ENCODE measurements around the gene PRELID3B.
A peak's percentile ranks its signal among the peaks of the same experiment; 100 is the strongest.

The PRELID3B gene

GRCh38 chr20:59008715-59009336, 33.8 kb downstream of the PRELID3B start:
- DNase-seq = no peak

GRCh38 chr20:59007665-59008511, 34.7 kb downstream of the PRELID3B start:
- DNase-seq = no peak

GRCh38 chr20:59006864-59007664, 35.5 kb downstream of the PRELID3B start, which contains the start of gene CTSZ:
Gene CTSZ (minus strand): TSS chr20:59007254. CDS start chr20:59007128, 126 bp downstream.
- peak; percentile 54 for DNase-seq

- DNase-seq = no peak
Measured at GRCh38 chr20:59006167-59006863, 36.3 kb downstream of the PRELID3B start.

- DNase-seq = no peak
Measured at GRCh38 chr20:59005523-59006166, 36.9 kb downstream of the PRELID3B start.

GRCh38 chr20:59004763-59005522, 37.6 kb downstream of the PRELID3B start:
- no peak for DNase-seq

- no peak for DNase-seq
Measured at GRCh38 chr20:59004493-59004762, 38.2 kb downstream of the PRELID3B start.

- no peak for DNase-seq
Measured at GRCh38 chr20:59003836-59004492, 38.6 kb downstream of the PRELID3B start.

- no peak for DNase-seq
Measured at GRCh38 chr20:59002874-59003399, 39.6 kb downstream of the PRELID3B start.

GRCh38 chr20:59002388-59002787, 40.2 kb downstream of the PRELID3B start:
- DNase-seq = no peak

- no peak for DNase-seq
Measured at GRCh38 chr20:59001449-59002171, 41.0 kb downstream of the PRELID3B start.

- DNase-seq = no peak
Measured at GRCh38 chr20:59001068-59001448, 41.5 kb downstream of the PRELID3B start.

GRCh38 chr20:59000326-59000725, 42.3 kb downstream of the PRELID3B start:
- DNase-seq = no peak

GRCh38 chr20:58998656-58999055, 43.9 kb downstream of the PRELID3B start:
- no peak for DNase-seq

GRCh38 chr20:58997141-58997770, 45.3 kb downstream of the PRELID3B start:
- DNase-seq = no peak

- no peak for DNase-seq
Measured at GRCh38 chr20:58996226-58996611, 46.4 kb downstream of the PRELID3B start.

GRCh38 chr20:58995461-58996225, 46.9 kb downstream of the PRELID3B start:
- DNase-seq = no peak

GRCh38 chr20:58994390-58995159, 48.0 kb downstream of the PRELID3B start:
- no peak for DNase-seq

All from fibroblast of skin of back (primary cell).